Panc1 (cell line): ENCODE results near the gene RPL22L1. TPM values are rescaled to one million over a fixed set of nuclear protein-coding genes. Genes with fewer than 3 reads are reported as not detected.

Experiments
- ATAC-seq: fragments of 200-7000 bp; cut with Tn5 transposase; 2 replicates; pipeline ENCODE4 v1.9.1; 2020; ENCODE audit warnings: mild to moderate bottlenecking, moderate library complexity
- BruUV-seq: library from RNA; stranded (reverse); fragments of 400-500 nt; replicated peaks from 2 replicates; lab custom pipeline; 2021; lab: Mats Ljungman, UMichigan
- CTCF ChIA-PET: fragments of 300-600 bp; sonication (Branson Sonifier 250); formaldehyde crosslinking; loops from one replicate; lab custom pipeline; 2022; ENCODE audit warnings: antibody characterized with exemption; lab: Charles Lee
- POLR2A ChIA-PET: fragments of 300-600 bp; sonication (Branson Sonifier 250); formaldehyde crosslinking; loops from one replicate; lab custom pipeline; 2022; ENCODE audit warnings: antibody characterized with exemption; lab: Charles Lee
- DNase-seq: peaks from one replicate; pipeline ENCODE4 v3.0.0-alpha.2; 2010; ENCODE audit warnings: low read depth, low spot score
- H3K27ac ChIP-seq: 2 replicates; pipeline ENCODE4 v1.5.1; 2011; ENCODE audit warnings: mild to moderate bottlenecking, low read length, inconsistent platforms
- H3K27me3 ChIP-seq: fragments of 200-500 bp; sonication (Bioruptor generic); 2 replicates; pipeline ENCODE4 v1.6.0; 2014; ENCODE audit warnings: low read length, inconsistent platforms; ENCODE audit not compliant: control insufficient read depth, insufficient read depth
- H3K36me3 ChIP-seq: fragments of 200-500 bp; sonication (Bioruptor generic); 2 replicates; pipeline ENCODE4 v1.5.1; 2014; ENCODE audit warnings: inconsistent platforms, mild to moderate bottlenecking, low read length, moderate library complexity; ENCODE audit not compliant: control insufficient read depth, insufficient read depth
- H3K4me1 ChIP-seq: 2 replicates; pipeline ENCODE4 v1.5.1; 2011; ENCODE audit warnings: inconsistent platforms, mild to moderate bottlenecking, low read length, moderate library complexity; ENCODE audit not compliant: control insufficient read depth, insufficient read depth
- H3K4me3 ChIP-seq, 2 experiments: 2 replicates each; pipeline ENCODE4 v1.5.1; 2011 to 2012; ENCODE audit warnings: low read depth in 2 of 2, low read length in 2 of 2, mild to moderate bottlenecking in 2 of 2, inconsistent platforms in 1 of 2, moderate library complexity in 1 of 2
- H3K9me3 ChIP-seq: fragments of 200-500 bp; sonication (Bioruptor generic); 2 replicates; pipeline ENCODE4 v1.5.1; 2014; ENCODE audit warnings: low read depth, mild to moderate bottlenecking, inconsistent platforms, low read length, moderate library complexity; ENCODE audit not compliant: control insufficient read depth, insufficient read depth
- CTCF ChIP-seq: fragments of 450-650 bp; IDR thresholded peaks from 2 replicates; pipeline ENCODE4 v1.5.1; 2017; ENCODE audit warnings: mild to moderate bottlenecking
- POLR2AphosphoS5 ChIP-seq: IDR thresholded peaks from 2 replicates; pipeline ENCODE4 v1.6.1; 2012; ENCODE audit warnings: mild to moderate bottlenecking, low read depth, low read length, moderate library complexity
- REST ChIP-seq, 2 experiments: IDR thresholded peaks; 2 replicates each; pipeline ENCODE4 v1.6.1; 2011 to 2012; ENCODE audit warnings: low read depth in 2 of 2, control low read depth in 1 of 2, low read length in 1 of 2, mild to moderate bottlenecking in 1 of 2, moderate library complexity in 1 of 2; ENCODE audit not compliant: insufficient read depth in 1 of 2
- SIN3A ChIP-seq: IDR thresholded peaks from 2 replicates; pipeline ENCODE4 v1.6.1; 2012; ENCODE audit warnings: low read depth, mild to moderate bottlenecking, low read length, moderate library complexity, borderline replicate concordance; ENCODE audit not compliant: insufficient read depth
- TCF7L2 ChIP-seq: IDR thresholded peaks from 2 replicates; pipeline ENCODE4 v1.6.1; 2011; ENCODE audit warnings: mild to moderate bottlenecking, low read depth, low read length, inconsistent platforms
- in situ Hi-C: cut with HindIII; loops from 2 replicates; pipeline ENCODE4 v1.10.0; 2016; ENCODE audit warnings: low sequenced_read_pairs, low pct_unique_long_range_greater_than_20kb
- intact Hi-C: fragments of 100-400 bp; cut with micrococcal nuclease; formaldehyde crosslinking; loops from one replicate; pipeline ENCODE4 v1.10.0; 2022; ENCODE audit not compliant: unreplicated experiment
- total RNA-seq: library from RNA; stranded (reverse); gene quantifications from one replicate; pipeline ENCODE4 v1.2.1, GENCODE V29; 2021; ENCODE audit not compliant: unreplicated experiment

The RPL22L1 gene
- total RNA-seq, 1 experiment from 2014 or later: 35.2 TPM

- H3K27me3 ChIP-seq: no peaks in the 10 kb centered on the region
- no peak overlapping the region for H3K27ac ChIP-seq
- DNase-seq: no peak
- BruUV-seq: no TSS peak
- CTCF ChIA-PET: no interaction called here
- TF ChIP-seq POLR2AphosphoS5 (no peak), CTCF (no peak), SIN3A (no peak), TCF7L2 (no peak)
- intact Hi-C loops: no loop called here
- in situ Hi-C loops: no loop called here
- H3K4me1 ChIP-seq: peaks cover 8% of the 10 kb centered on the region
- no peaks in the 10 kb centered on the region for H3K9me3 ChIP-seq
- POLR2A ChIA-PET: no interaction called here
- no peak overlapping the region for H3K4me3 ChIP-seq
- H3K36me3 ChIP-seq: peaks cover 19% of the 10 kb centered on the region
- ATAC-seq: no peak
Measured at GRCh38 chr3:170862618-170863374, 7.2 kb downstream of the RPL22L1 start.

- DNase-seq (no peak), ATAC-seq (no peak)
- Histone ChIP-seq H3K27ac (no peak overlapping the region), H3K4me1 (no peaks in the 10 kb centered on the region), H3K9me3 (no peaks in the 10 kb centered on the region), H3K27me3 (no peaks in the 10 kb centered on the region), H3K36me3 (no peaks in the 10 kb centered on the region), H3K4me3 (no peak overlapping the region)
- intact Hi-C loops (no loop called here), in situ Hi-C loops (loop anchor here (10.0 kb wide), 1 partner anchor 454 kb away; no protein-coding TSS in a partner anchor)
- BruUV-seq: no TSS peak
- POLR2A ChIA-PET: no interaction called here
- TF ChIP-seq REST (IDR thresholded peaks at IDR 0.05; ENCODE audit: insufficient read depth in 1 of 2, low read depth in 2 of 2, low read length in 1 of 2) (no peak), TCF7L2 (no peak), POLR2AphosphoS5 (no peak), CTCF (no peak), SIN3A (no peak)
- CTCF ChIA-PET: no interaction called here
Measured at GRCh38 chr3:170858599-170858998, 11.4 kb downstream of the RPL22L1 start.
